ENCODE data around the gene STX18.

STX18 gene

DNA sequence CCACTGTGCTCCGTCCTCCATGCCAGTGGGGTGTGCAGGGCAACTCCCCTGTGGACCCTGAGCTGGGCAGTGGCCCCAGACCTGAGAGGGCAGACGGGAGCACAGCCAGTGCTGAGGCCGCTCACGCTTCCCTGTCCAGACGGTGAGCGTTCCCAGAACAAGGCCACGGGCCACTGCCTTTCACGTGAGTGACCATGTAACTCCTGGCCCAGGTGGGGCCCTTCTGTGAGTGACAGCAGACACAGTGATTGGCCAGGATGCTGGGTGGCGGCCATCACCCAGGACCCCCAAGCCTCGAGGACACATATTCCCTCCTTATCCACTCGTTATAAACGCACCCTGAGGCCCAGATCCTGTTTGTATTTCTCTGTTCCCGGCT is 144.4 kb downstream of the STX18 start:
- no peak for DNase-seq (ENCODE audit: low spot score)

DNA sequence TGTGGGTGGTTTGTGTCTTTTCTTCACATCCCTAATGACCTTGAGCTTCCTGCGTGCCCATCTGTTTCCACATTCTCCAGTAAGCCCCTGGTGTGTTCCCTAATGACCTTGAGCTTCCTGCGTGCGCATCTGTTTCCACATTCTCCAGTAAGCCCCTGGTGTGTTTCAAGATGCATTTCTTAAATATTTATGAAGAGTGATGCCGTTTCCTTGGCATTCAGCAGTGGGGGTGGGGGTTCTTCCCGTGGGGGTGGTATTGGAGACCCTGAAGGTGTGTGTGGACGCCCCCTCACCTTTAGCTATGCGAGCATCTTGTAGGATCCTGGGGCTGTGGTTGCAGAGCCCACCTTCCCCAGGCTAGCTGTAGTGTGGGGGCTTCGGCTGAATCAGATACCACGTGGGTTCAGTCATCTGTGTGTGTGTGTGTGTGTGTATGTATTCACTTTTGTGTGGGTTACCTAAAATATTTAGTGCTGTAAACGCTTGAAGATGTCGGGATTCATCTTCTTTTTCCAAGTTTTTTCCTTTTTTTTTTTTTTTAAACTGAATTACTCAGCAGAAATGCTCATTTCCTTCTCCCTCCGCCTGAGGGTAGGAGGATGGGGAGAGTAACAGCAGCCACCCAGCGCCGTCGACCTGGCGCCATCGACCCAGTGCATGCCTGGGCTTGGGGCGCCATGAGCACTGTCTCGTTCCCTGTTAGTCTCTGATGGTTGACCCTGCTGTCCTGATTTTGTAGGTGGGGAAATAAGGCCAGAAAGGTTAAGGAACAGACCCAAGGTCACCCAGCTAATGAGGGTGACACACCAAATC is 145.0 kb downstream of the STX18 start:
- DNase-seq (ENCODE audit: low spot score), result no peak

DNA sequence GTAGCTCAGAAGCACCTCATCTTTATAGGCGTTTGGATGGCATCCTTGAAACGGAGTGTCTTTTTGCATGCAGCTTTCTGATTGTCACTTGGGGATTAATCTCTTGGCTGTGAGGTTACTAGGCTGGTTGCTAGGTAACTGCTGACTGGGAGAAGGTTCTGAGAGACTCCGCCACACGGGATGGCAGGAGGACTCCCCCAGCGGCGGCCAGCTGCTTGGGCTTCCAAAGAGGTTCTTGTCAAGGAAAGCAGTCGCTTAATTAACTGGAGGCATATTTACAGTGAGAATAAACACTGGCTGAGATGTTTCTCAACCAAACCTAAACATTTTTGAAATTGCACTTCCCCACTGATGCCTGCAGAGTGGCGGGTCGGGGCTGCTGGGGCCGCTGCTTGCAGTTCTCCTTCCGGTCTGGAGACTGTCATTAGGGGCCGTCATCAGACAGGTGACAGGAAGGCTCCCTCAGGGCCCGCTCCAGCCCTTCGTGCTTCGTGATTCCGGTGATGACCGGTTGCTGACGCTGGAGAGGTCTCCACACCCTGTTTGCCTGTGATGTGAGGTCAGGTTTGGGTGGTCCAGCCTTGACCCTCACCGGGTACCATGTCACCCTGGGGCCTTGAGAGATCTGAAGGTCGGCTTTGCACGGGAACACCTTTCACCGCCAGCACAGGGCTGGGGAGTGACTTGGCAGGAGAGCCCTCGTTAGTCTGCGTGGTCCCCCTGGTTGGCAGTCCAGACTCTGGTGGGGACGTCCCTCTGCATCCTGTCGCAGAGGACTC is 145.8 kb downstream of the STX18 start:
- no peak for DNase-seq (ENCODE audit: low spot score)

DNA sequence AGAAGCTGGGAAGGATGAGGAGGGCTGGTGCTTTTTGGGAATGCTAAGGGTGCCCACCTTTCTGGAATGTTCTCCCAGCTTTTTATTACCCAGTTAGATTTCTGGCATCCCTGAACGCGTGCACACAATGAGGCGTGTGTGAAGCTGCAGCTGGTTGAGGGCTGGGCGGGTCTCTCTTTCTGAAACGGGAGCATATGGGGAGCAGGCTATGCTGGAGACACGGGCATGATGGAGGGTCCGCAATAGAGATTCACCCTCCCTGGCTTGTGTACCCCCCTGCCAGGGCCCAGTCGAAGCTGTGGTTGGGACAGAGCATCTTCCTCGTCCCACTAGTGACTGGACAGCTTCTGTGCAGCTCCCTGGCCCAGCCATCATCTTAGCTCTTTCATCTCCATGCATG is 146.5 kb downstream of the STX18 start:
- no peak for DNase-seq (ENCODE audit: low spot score)

DNA sequence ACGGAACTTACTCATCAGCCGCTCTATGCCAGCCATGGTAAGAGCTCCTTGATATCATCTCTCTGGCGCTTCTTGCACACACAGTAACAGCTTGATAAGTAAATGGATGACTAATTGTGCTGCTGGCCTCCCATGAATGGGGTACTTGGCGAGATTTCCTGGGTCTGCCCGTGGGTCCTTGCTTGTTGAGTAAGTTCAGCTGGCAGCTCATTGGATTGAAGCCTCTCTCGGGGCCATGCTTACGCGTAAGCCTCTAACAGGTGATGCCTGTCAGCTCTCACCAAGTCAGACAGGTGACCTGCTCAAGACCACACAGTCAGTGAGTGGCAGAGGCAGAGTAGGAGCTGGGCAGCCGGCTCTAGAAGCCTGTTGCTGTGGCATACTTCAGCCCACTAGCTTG is 147.2 kb downstream of the STX18 start:
- no peak for DNase-seq (ENCODE audit: low spot score)

DNA sequence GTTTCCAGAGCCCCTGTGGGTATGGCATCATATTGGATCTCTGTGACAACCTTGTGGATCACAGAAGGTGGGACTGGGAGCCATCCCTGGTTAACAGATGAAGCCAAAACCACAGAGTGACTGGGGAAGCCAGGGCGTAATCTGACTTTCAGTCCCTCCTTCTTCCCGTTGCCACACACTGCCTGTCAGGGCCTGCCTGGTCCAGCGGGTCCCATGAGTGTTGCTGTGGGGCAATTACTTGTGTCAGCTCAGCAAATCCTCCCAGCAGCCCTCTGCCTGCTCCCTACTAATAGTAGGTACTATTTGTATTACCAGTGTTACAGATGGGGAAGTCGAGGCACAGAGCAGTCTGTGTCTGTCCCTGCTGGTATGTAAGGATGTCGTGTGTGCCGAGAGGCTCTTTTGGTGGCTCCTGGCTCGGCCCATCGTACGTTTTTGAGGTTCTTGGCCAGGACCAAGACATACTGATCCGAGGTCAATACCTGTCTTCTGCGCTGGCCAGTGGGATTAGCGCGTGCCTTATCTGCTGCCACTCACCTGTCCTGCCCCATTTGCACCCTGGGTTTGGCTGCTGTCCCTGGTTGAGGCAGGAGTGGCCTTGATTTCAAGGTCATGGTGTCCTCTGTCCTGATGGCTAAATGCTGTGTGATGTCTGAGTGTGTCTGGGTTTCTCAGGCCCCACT is 149.2 kb downstream of the STX18 start:
- no peak for DNase-seq (ENCODE audit: low spot score)

DNA sequence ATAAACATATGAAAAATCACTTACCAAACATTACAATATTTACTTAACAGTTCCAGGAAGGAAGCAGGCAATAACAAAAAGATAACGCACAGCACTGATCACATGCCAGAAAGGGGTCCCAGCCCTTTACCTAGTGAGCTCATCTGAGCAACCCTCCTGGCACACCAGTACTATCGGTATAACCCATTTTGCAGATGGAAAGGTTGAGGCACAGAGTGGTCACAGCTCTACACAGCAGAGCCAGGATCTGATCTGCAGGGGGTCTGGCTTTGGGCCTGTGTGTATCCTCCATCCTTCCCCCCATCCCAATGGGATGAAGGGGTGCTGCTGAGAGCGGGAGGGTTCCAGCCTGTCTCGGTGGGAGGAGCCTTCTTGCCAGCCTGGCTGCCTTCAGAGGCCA is 150.0 kb downstream of the STX18 start:
- no peak for DNase-seq (ENCODE audit: low spot score)

DNA sequence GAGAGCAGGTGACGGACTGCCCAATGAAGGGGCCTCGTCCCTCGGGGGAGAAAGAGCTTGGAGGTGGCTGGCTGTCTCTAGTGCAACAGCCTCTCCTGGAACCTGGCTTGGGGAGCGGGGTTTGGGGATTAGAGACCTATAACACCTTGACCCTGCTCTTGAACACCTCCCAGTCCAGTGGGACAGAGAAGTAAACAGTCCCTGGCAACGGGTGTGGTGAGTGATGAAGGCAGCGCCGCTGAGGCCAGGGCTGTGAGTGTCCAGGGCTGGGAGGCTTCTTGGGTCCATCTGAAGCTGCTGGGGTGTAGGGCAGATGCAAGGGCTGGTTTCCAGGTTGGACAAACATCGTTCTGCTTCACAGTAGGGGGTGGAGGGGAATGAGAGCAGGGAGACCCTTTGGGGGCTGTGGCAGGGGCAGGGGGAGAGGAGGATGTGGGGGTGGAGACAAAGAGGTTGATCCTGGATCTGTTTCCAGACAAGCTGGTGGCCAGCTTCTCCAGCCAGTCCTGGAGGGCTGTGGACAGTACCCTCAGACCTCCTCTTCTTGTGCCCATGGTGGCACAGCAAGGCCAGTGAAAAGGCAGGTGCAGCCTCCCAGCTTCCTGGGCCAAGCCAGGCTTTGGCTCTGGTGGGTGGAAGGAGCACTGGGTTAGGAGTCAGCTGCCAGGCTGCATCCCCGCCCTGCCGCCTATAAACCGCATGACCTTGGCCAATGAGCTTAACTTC is 151.2 kb downstream of the STX18 start:
- no peak for DNase-seq (ENCODE audit: low spot score)

DNA sequence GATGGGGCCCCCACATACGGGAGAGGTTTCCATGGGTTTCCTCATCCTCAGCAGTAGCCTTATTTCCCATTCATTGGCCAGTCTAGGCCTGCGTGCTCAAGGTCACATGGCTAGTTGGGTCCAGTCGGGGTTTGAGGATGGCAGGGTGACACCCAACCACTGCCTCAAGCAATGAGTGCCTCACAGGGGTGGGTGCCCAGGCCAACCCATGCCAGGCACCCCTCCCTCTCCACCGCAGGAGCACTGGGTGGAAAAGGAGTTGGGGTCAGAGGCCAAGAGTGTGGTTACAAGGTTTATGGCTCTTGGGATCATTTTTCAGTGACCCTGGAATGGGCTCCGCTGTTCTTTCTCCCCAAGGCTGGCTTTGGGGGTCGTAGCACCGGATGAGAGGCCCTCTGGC is 151.8 kb downstream of the STX18 start:
- no peak for DNase-seq (ENCODE audit: low spot score)

DNA sequence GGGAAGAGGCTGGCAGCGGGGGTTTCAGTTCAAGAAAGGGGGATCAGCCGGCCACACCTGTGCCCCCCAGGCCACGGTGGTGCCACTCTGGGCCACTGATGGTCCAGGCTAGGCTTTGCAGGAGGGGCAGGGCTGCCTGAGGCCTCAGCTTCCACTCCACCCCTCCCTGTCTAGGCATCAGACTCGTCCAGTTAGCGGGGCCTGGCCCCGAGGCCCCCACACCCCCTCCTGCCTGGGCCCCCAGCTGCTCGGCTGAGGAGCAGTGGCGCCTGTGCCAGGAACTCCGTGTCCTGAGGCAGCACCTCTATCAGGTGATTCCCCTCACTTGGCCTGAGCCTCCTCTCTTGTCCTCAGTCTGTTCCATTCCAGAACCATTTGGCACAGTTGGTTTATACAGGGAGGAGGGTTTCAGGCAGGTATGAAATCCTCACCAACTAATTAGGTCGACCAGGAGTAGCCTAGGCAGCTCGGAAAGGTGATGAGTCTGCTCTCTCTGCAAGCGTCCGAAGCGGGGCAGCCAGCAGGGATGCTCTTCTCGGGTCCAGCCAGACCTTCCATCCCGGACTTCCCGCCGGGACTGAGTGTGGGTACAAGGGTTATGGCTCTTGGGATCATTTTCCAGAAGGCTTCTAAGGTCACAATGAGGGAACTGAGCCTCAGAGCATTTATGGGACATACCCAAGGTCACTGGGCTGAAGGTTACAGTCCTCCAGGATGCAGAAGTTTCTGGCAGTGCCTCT is 152.8 kb downstream of the STX18 start:
- no peak for DNase-seq (ENCODE audit: low spot score)

DNA sequence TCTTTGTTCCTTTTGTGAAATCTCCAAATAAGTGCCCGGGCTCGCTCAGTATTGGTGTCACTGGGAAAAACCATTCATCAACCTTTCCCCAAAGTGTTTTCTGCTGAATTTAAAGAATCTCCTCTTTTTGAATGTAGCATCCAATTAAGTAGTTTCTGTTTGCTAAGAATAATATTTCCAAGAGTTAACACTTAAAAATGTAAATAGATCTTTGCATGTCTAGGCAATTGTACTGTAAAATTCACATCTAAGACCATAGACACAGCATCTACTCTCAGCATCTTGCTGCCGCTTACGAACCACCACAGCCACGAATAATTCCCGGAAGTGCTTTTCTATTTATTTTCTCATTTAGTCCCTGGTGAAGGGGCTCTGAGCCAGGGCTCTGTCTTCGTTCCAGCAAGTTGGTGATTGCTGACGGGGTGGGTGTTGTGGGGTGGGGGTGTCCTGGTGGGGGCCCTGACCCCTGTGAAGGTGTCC is 153.5 kb downstream of the STX18 start:
- DNase-seq (ENCODE audit: low spot score), result no peak

DNA sequence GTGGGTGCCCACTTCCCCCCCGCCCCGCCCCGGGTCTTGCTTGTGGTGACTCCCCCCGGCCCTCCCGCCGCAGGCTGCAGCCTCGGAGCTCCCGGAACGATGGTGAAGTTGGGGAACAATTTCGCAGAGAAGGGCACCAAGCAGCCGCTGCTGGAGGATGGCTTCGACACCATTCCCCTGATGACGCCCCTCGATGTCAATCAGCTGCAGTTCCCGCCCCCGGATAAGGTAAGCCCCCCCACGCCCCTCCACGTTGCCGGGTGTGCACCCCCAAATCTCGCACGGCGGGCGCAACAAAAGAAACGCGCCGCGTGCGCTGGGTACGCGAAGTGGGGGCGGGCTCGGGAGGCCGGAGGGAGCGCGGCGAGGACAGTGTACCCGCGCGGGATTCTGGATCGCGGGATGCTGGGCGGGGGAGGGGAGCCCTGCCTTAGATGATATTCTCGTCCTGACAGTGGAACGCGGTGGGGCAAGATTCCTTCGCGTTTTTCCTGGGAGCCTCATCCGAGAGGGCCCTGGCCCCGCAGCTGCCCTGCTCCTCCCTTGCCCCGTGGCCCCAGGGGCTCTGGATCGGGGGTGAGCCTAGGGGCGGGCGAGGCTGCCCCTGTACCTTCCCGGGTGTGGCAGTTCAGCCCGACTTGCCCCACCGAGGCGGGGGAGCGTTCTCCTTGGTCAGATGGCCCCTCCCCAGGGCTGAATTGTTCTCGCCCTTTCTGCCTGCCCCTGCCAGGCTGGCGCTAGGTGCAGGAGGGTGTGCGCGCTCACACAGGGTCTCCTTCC is 154.1 kb downstream of the STX18 start:
- DNase-seq (ENCODE audit: low spot score), result no peak

DNA sequence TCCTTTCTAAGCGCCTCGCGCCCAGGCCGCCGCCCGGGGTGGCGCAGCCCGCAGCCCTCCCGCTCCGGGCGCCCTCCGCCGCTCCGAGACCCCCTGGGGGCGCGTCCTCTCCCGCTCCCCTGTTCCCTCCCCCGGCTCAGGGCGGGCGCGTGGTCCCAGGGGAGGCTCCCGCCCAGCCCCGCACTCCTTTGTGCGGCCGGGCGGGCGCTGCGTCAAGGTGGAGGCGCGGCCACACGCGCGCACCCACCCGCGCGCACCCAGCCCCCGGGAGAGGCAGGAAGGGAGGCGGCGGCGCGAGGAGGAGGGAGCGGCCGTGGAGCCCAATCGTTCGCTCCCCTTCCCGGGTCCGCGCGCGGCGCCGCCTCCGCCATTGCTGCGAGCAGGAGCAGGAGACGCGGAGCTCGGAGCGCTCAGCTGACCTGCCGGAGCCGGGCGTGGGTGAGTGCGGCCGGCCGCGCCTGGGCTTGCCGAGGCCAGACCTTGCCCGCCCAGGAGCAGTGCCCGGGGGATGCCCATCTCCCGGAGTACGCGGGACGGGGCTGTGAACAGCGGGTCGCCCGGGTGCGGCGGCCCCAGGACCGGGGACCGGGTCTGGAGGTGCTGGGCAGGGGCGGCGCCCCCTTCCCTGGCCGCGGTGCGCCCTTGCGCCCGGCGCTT is 155.0 kb downstream of the STX18 start, which contains the start of gene NSG1:
TSS of gene NSG1 (plus strand) at position 367 of the 657 bp plus-strand sequence. CDS start 528 bp downstream, outside the sequence.
- DNase-seq (ENCODE audit: low spot score), result peak; percentile 72

DNA sequence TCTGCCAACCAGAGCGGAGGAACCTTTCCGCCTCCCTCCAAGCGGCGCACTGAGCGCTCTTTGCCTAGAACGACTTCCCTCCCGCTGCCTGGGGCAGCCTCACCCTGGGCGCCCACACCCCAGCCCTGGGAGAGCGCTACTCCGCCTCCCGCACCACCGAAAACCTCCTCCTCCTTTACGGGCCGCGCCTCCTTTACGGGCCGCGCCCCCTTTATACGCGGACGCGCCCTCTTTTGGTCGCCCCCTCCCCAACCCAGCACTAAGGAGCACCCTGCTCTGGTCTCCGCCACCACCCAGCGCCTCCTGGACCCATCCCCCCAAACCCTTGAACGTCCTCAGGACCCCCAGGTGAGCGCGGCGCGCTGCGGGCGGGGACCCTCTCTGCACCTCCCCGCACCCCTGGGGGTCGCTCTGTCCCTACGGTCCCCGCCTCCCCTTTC is 155.5 kb downstream of the STX18 start:
- DNase-seq (ENCODE audit: low spot score), result no peak

DNA sequence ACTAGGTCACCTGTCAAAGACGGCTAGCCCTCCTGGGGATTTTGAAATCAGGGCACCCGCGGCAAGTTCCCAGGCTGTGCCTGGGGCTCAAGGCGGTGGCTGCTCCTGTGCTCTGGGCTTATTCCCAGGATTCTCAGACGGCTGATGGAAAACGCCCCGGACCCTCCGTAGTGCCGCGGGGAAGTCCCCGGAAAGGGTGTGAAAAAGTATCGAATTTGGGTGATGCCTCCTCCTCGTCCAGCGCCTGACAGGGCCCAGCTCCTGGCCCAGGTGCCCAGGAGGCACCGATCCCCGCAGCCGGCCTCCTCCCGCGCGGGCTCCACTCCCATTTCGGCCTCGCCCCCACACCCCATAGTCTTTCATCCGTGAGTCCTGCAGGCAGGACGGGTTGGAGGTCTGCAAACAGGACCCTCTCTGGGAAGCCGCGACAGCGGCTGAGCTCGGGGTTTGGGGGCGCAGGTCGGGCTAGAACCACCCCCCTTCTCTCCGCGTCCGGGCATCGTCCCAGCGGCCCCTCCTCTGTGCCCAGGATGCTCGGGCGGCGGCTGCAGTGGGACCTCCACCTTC is 156.0 kb downstream of the STX18 start:
- DNase-seq (ENCODE audit: low spot score), result no peak

DNA sequence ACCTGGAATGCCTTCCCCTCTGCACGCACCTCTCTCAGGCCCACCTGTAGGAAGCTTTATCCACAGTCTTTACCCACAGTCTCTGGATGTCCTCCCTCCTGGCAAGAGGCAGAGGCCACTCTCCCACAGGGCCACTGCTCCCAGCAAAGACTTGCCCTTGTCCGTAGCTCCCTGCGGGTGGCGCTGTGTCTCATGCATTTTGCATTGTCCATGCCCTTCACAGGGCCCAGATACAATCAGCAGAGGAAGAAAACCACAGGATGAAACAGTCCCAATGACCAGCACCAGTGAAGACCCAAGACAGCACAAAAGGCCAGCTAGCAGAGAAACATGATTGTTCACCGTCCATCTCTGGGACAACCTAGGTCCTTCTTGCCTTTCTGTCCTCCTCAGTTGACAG is 157.0 kb downstream of the STX18 start:
- DNase-seq (ENCODE audit: low spot score), result no peak

DNA sequence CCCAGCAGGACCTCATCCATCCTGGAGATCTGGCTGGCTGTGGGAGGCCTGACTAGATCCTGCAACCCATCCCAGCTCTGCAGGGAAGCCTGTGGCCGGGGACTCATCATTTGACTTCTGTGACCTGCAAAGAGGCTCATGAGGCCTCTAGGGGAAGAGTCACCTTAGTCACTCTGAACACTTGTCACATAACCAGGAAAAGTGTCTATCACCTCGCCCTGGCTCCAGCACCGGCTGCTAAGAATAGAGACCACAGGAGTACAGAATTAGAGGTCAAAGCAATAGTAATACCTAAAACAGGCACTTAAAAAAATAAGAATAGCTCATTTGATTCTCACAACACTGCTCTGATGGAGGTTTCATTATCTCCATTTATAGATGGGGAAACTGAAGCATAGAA is 158.8 kb downstream of the STX18 start:
- no peak for DNase-seq (ENCODE audit: low spot score)

DNA sequence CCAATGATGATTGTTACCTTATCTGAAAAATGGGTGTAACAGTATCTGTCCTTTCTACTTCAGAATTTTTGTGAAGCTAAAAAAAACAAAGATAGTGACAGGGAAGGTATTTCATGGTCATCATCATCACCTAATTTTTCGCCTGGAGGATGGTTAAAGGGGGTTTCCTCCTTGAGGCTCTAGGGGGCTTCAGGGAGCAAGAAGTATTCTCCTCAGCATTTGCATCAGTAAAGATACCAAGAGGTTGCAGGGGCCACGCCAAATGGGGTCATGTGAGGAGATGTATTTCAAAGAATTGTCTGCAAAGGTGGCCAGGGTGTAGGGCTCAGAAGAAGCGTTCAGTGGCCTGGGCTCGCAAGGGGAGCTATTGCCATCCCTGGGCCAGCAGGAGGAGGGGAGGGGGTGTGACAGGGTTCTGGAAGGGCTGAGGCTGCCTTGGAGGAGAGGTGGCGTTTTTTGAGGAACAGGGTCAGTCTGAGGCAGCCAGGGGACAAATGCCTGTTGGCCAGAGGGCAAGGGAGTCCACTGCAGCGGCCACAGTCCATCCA is 162.2 kb downstream of the STX18 start:
- no peak for DNase-seq (ENCODE audit: low spot score)

DNA sequence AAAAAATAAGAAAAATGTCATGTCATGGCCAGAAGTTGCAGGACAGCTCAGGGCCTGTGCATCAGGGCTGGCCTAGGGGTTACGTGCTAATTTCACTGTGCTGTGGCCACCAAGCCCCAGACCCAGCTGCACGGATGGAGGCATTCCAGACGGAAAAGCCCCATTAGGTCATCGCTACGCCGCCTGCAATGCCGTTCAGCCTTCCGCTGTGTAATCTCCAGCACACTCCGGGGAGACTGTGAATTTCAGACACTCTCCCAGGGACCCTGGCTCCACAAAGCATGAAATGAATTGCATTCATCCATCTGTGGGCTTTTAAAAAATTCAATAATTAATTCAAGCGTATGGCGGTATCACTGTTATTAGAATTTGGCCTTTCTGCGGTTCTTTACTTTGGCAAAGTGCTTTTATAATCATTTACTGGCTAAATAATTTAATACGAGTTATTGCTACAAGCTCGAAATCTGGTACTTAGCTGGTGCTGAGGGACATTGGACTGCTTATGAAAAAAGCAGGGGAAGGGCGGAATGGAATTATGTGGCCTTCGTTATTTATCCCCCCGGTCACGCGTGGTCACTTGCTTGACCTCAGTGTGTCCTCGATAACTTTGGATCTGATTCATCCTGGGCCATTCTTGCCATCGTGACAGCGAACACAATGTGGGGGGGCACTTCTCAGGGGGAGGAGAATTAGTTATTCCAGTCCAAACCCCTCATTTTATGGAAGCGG is 164.0 kb downstream of the STX18 start:
- DNase-seq (ENCODE audit: low spot score), result no peak

Data from GM03348 (cell line).